CD4-positive, alpha-beta T cell treated with Interleukin-4 for 4 hours (primary cell): ENCODE data around the gene CD37.
A peak's percentile ranks its signal among the peaks of the same experiment; 100 is the strongest.
"Not testable (repeated sequence)": the region's sequence is repeated elsewhere in the genome, so short reads cannot be mapped to it uniquely, and the experiment has no call there.

Source experiments
- DNase-seq: peaks from one replicate; pipeline ENCODE4 v3.0.0-alpha.2; 2020

Gene CD37

GRCh38 chr19:49335071-49335783 lies at the start of gene CD37:
Gene CD37 (plus strand): TSS chr19:49335406. CDS start chr19:49335541, 135 bp downstream.
- peak; percentile 43 for DNase-seq

- no peak for DNase-seq
Observed at GRCh38 chr19:49287141-49287770, 48.0 kb upstream of the CD37 start.

GRCh38 chr19:49288205-49288604 lies 47.0 kb upstream of the CD37 start:
- not testable (repeated sequence) for DNase-seq

GRCh38 chr19:49289286-49289685 lies 45.9 kb upstream of the CD37 start:
- DNase-seq = not testable (repeated sequence)

GRCh38 chr19:49290517-49290916 lies 44.7 kb upstream of the CD37 start:
- no peak for DNase-seq

- no peak for DNase-seq
Observed at GRCh38 chr19:49294401-49294800, 40.8 kb upstream of the CD37 start.

GRCh38 chr19:49295208-49295880 lies 39.9 kb upstream of the CD37 start:
- no peak for DNase-seq

- DNase-seq = no peak
Observed at GRCh38 chr19:49297403-49297802, 37.8 kb upstream of the CD37 start.

- DNase-seq = not testable (repeated sequence)
Observed at GRCh38 chr19:49298653-49299052, 36.6 kb upstream of the CD37 start.

- peak; percentile 74 for DNase-seq
Observed at GRCh38 chr19:49301165-49301865, 33.9 kb upstream of the CD37 start.

GRCh38 chr19:49301866-49302252 lies 33.3 kb upstream of the CD37 start:
- no peak for DNase-seq

- DNase-seq = not testable (repeated sequence)
Observed at GRCh38 chr19:49306734-49307133, 28.5 kb upstream of the CD37 start.

- no peak for DNase-seq
Observed at GRCh38 chr19:49309087-49309486, 26.1 kb upstream of the CD37 start.

- DNase-seq = no peak
Observed at GRCh38 chr19:49315111-49315510, 20.1 kb upstream of the CD37 start.

GRCh38 chr19:49316284-49316683 lies 18.9 kb upstream of the CD37 start:
- no peak for DNase-seq

- DNase-seq = no peak
Observed at GRCh38 chr19:49318296-49318695, 16.9 kb upstream of the CD37 start.

GRCh38 chr19:49324801-49325576 lies 10.2 kb upstream of the CD37 start, which contains the start of gene SLC6A16:
Gene SLC6A16 (minus strand): TSS chr19:49325191. CDS start chr19:49311347, 13,844 bp downstream.
- no peak for DNase-seq

GRCh38 chr19:49325756-49326155 lies 9.4 kb upstream of the CD37 start:
- DNase-seq = not testable (repeated sequence)

GRCh38 chr19:49326165-49326704 lies 9.0 kb upstream of the CD37 start:
- DNase-seq = no peak

GRCh38 chr19:49327878-49328544 lies 7.2 kb upstream of the CD37 start:
- peak; percentile 68 for DNase-seq

- DNase-seq = no peak
Observed at GRCh38 chr19:49328741-49329140, 6.5 kb upstream of the CD37 start.

- not testable (repeated sequence) for DNase-seq
Observed at GRCh38 chr19:49331187-49331586, 4.0 kb upstream of the CD37 start.
